IMR-90 (cell line): ENCODE results near the gene ZFHX3. TPM values are rescaled to one million over a fixed set of nuclear protein-coding genes. Genes with fewer than 3 reads are reported as not detected.

ENCODE experiments used
- ATAC-seq: fragments of 200-7000 bp; cut with Tn5 transposase; 2 replicates; pipeline ENCODE4 v1.9.1; 2020; ENCODE audit warnings: low read depth, mild to moderate bottlenecking, moderate library complexity
- BruUV-seq: library from RNA; stranded (reverse); fragments of 400-500 nt; replicated peaks from 2 replicates; lab custom pipeline; 2021; lab: Mats Ljungman, UMichigan
- CTCF ChIA-PET: fragments of 300-600 bp; formaldehyde crosslinking; extraction: SDS; loops from one replicate; lab custom pipeline; 2021; ENCODE audit warnings: antibody characterized with exemption; lab: Yijun Ruan, JAX
- POLR2A ChIA-PET: fragments of 300-600 bp; sonication (Branson Sonifier 250); formaldehyde crosslinking; loops from one replicate; lab custom pipeline; 2022; ENCODE audit warnings: antibody characterized with exemption; ENCODE audit not compliant: unreplicated experiment; lab: Charles Lee
- DNase-seq: peaks from one replicate; pipeline ENCODE4 v3.0.0; 2013
- H2AFZ ChIP-seq: replicated peaks from 2 replicates; pipeline ENCODE3; 2013; ENCODE audit warnings: low read length, mild to moderate bottlenecking; ENCODE audit not compliant: poor library complexity
- H2AK5ac ChIP-seq: 2 replicates; pipeline ENCODE4 v1.6.1; 2013; ENCODE audit warnings: low read depth, low read length, inconsistent platforms
- H2AK9ac ChIP-seq: replicated peaks from 2 replicates; pipeline ENCODE3; 2013; ENCODE audit warnings: mild to moderate bottlenecking, low read depth, low read length, moderate library complexity; ENCODE audit not compliant: poor library complexity
- H2BK120ac ChIP-seq: 2 replicates; pipeline ENCODE4 v1.6.1; 2013; ENCODE audit warnings: low read depth, low read length, inconsistent platforms
- H2BK15ac ChIP-seq: 3 replicates; pipeline ENCODE4 v1.6.1; 2013; ENCODE audit warnings: low read depth, low read length, inconsistent platforms
- H2BK20ac ChIP-seq: 2 replicates; pipeline ENCODE4 v1.6.1; 2013; ENCODE audit warnings: low read depth, mild to moderate bottlenecking, inconsistent platforms, low read length, moderate library complexity
- H2BK5ac ChIP-seq: 2 replicates; pipeline ENCODE4 v1.6.1; 2013; ENCODE audit warnings: mild to moderate bottlenecking, low read depth, low read length, inconsistent platforms; ENCODE audit not compliant: poor library complexity, severe bottlenecking
- H3K14ac ChIP-seq: replicated peaks from 2 replicates; pipeline ENCODE4 v1.6.1; 2013; ENCODE audit warnings: low read depth, low read length, inconsistent platforms
- H3K18ac ChIP-seq: 2 replicates; pipeline ENCODE4 v1.6.1; 2013; ENCODE audit warnings: low read depth, low read length, control low read depth
- H3K23ac ChIP-seq: 2 replicates; pipeline ENCODE4 v1.6.1; 2013; ENCODE audit warnings: low read depth, low read length, inconsistent platforms
- H3K27ac ChIP-seq: 2 replicates; pipeline ENCODE4 v1.5.1; 2013; ENCODE audit warnings: mild to moderate bottlenecking, control low read depth, low read length; ENCODE audit not compliant: insufficient read depth
- H3K27me3 ChIP-seq: 2 replicates; pipeline ENCODE4 v1.6.1; 2013; ENCODE audit warnings: low read length; ENCODE audit not compliant: control insufficient read depth, insufficient read depth
- H3K36me3 ChIP-seq: 2 replicates; pipeline ENCODE4 v1.6.1; 2013; ENCODE audit warnings: low read length, mixed read lengths; ENCODE audit not compliant: control insufficient read depth, insufficient read depth
- H3K4ac ChIP-seq: 2 replicates; pipeline ENCODE4 v1.6.1; 2013; ENCODE audit warnings: low read depth, low read length, inconsistent platforms
- H3K4me1 ChIP-seq: 2 replicates; pipeline ENCODE4 v1.6.1; 2013; ENCODE audit warnings: low read length, mixed read lengths; ENCODE audit not compliant: control insufficient read depth, insufficient read depth
- H3K4me2 ChIP-seq: 2 replicates; pipeline ENCODE4 v1.6.1; 2013; ENCODE audit warnings: low read depth, mild to moderate bottlenecking, control low read depth, low read length, moderate library complexity
- H3K4me3 ChIP-seq: 2 replicates; pipeline ENCODE4 v1.5.1; 2013; ENCODE audit warnings: low read depth, mild to moderate bottlenecking, control low read depth, low read length, moderate library complexity; ENCODE audit not compliant: insufficient read depth
- H3K56ac ChIP-seq: 2 replicates; pipeline ENCODE4 v1.6.1; 2013; ENCODE audit warnings: low read length, inconsistent platforms; ENCODE audit not compliant: insufficient read depth; ENCODE audit errors: extremely low read depth
- H3K79me1 ChIP-seq, 2 experiments: 2 replicates each; pipeline ENCODE4 v1.6.1; 2013; ENCODE audit warnings: low read length in 2 of 2, inconsistent platforms in 1 of 2, low read depth in 1 of 2
- H3K9ac ChIP-seq: 2 replicates; pipeline ENCODE4 v1.6.1; 2013; ENCODE audit warnings: low read depth, low read length, control low read depth
- H3K9me1 ChIP-seq: 2 replicates; pipeline ENCODE4 v1.6.1; 2013; ENCODE audit warnings: low read length, inconsistent platforms; ENCODE audit not compliant: insufficient read depth
- H3K9me3 ChIP-seq: 2 replicates; pipeline ENCODE4 v1.6.1; 2013; ENCODE audit warnings: low read length; ENCODE audit not compliant: control insufficient read depth, insufficient read depth
- H4K20me1 ChIP-seq: 2 replicates; pipeline ENCODE4 v1.6.1; 2013; ENCODE audit warnings: low read length, inconsistent platforms; ENCODE audit not compliant: insufficient read depth
- H4K5ac ChIP-seq: 2 replicates; pipeline ENCODE4 v1.6.1; 2013; ENCODE audit warnings: mild to moderate bottlenecking, low read depth, low read length, control low read depth
- H4K8ac ChIP-seq, 2 experiments: 2 replicates each; pipeline ENCODE4 v1.6.1; 2013; ENCODE audit warnings: low read depth in 2 of 2, low read length in 2 of 2, control low read depth in 1 of 2, inconsistent platforms in 1 of 2
- H4K91ac ChIP-seq: 2 replicates; pipeline ENCODE4 v1.6.1; 2013; ENCODE audit warnings: low read depth, low read length, inconsistent platforms; ENCODE audit not compliant: insufficient read depth
- BHLHE40 ChIP-seq: fragments of 150-350 bp; IDR thresholded peaks from 2 replicates; pipeline ENCODE4 v1.6.1; 2016; ENCODE audit warnings: mild to moderate bottlenecking, low read depth, low read length
- MAFK ChIP-seq: IDR thresholded peaks from 2 replicates; pipeline ENCODE4 v1.6.1; 2012; ENCODE audit warnings: low read depth, low read length, improper control_type of control experiment
- RAD21 ChIP-seq: IDR thresholded peaks from 2 replicates; pipeline ENCODE4 v1.6.1; 2012; ENCODE audit warnings: low read length, improper control_type of control experiment
- RFX5 ChIP-seq: IDR thresholded peaks from 2 replicates; pipeline ENCODE4 v1.8.0; 2012; ENCODE audit warnings: low read depth, mild to moderate bottlenecking, low read length, moderate library complexity
- SMC3 ChIP-seq: fragments of 150-350 bp; IDR thresholded peaks from 2 replicates; pipeline ENCODE4 v1.6.1; 2016; ENCODE audit warnings: low read depth, mild to moderate bottlenecking, antibody characterized with exemption, low read length, moderate library complexity
- WGBS, 2 experiments: methylation state at CpG; one replicate each; pipeline versions ENCODE4 v1.1.5 to v1.1.7; 2013; ENCODE audit warnings: missing lambda C conversion rate in 2 of 2; ENCODE audit not compliant: insufficient read length in 1 of 2; ENCODE audit errors: extremely low coverage in 2 of 2; 5-methylcytosine and 5-hydroxymethylcytosine counted together
- dilution Hi-C: fragments of 300-500 bp; cut with HindIII; formaldehyde crosslinking; loops from one replicate; pipeline ENCODE4 v1.14.3; 2018; ENCODE audit warnings: low sequenced_read_pairs; ENCODE audit not compliant: unreplicated experiment
- in situ Hi-C: fragments of 300-500 bp; cut with MboI; formaldehyde crosslinking; loops from 3 replicates; pipeline ENCODE4 v1.14.3; 2019; ENCODE audit warnings: low sequenced_read_pairs, inconsistent platforms, mixed read lengths
- intact Hi-C: fragments of 100-400 bp; cut with micrococcal nuclease; formaldehyde crosslinking; loops from 2 replicates; pipeline ENCODE4 v1.10.0; 2022
- polyA plus RNA-seq, 3 experiments: library from polyadenylated mRNA; depleted of rRNA; stranded (reverse); fragments of >200 nt; gene quantifications; 2 replicates each; pipeline ENCODE4 v1.2.3, GENCODE V29; 2012; ENCODE audit warnings: low replicate concordance in 1 of 3
- total RNA-seq: library from RNA; depleted of rRNA; stranded (reverse); fragments of >200 nt; gene quantifications from 2 replicates; pipeline ENCODE4 v1.2.3, GENCODE V29; 2012
- TF ChIP-seq, protein P1 (sequence below): fragments of 150-350 bp; IDR thresholded peaks from 2 replicates; pipeline ENCODE4 v1.6.1; 2017; ENCODE audit warnings: mild to moderate bottlenecking, antibody characterized with exemption, low read length, low read depth
- TF ChIP-seq, protein P2 (sequence below): fragments of 150-350 bp; IDR thresholded peaks from 2 replicates; pipeline ENCODE4 v1.6.1; 2016; ENCODE audit warnings: low read depth, mild to moderate bottlenecking, low read length, moderate library complexity, borderline replicate concordance

ZFHX3 gene
- total and polyA plus RNA-seq, 2 of the 4 experiments (the other 2 are of a cell fraction), result 1.4 to 1.7 TPM

GRCh38 chr16:72925631-72925979 is 122.3 kb downstream of the ZFHX3 start:
- BruUV-seq, result no TSS peak
- Histone ChIP-seq H3K9ac (no peak overlapping the region), H4K5ac (no peak overlapping the region), H4K8ac (no peak overlapping the region), H2BK5ac (no peak overlapping the region), H3K9me3 (no peaks in the 10 kb centered on the region), H3K4me2 (no peak overlapping the region), H3K18ac (no peak overlapping the region), H3K14ac (no peak overlapping the region), H3K27me3 (peaks cover 4% of the 10 kb centered on the region; the same call in 1 of the 2 replicates), H2AFZ (no peak overlapping the region), H3K56ac (no peak overlapping the region), H3K9me1 (peaks cover 7% of the 10 kb centered on the region; the same call in 1 of the 2 replicates), H4K20me1 (peaks cover 65% of the 10 kb centered on the region), H3K4ac (no peak overlapping the region), H3K27ac (no peak overlapping the region), H2AK5ac (no peak overlapping the region), H2BK120ac (no peak overlapping the region), H3K4me3 (no peak overlapping the region), H3K23ac (no peak overlapping the region), H2BK15ac (no peak overlapping the region), H2BK20ac (no peak overlapping the region), H3K4me1 (peaks cover 15% of the 10 kb centered on the region), H3K36me3 (no peaks in the 10 kb centered on the region), H2AK9ac (no peak overlapping the region), H3K79me1 (peaks cover 49 to 67% of the 10 kb centered on the region in 2 experiments), H4K91ac (no peak overlapping the region)
- POLR2A ChIA-PET, result no interaction called here
- in situ Hi-C loops (no loop called here), dilution Hi-C loops (loop anchor here (25.0 kb wide), 1 partner anchor 112 kb away; the partner anchor contains the start of gene ZFHX3), intact Hi-C loops (no loop called here)
- ATAC-seq (no peak), DNase-seq (no peak)
- CTCF ChIA-PET, result no interaction called here
- TF ChIP-seq RFX5, result no peak
- no peak for TF ChIP-seq RAD21
- no peak for TF ChIP-seq BHLHE40
- TF ChIP-seq MAFK, result no peak
- no peak for TF ChIP-seq SMC3
- TF ChIP-seq, protein P1, sequence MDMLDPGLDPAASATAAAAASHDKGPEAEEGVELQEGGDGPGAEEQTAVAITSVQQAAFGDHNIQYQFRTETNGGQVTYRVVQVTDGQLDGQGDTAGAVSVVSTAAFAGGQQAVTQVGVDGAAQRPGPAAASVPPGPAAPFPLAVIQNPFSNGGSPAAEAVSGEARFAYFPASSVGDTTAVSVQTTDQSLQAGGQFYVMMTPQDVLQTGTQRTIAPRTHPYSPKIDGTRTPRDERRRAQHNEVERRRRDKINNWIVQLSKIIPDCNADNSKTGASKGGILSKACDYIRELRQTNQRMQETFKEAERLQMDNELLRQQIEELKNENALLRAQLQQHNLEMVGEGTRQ, result no peak
- TF ChIP-seq, protein P2, sequence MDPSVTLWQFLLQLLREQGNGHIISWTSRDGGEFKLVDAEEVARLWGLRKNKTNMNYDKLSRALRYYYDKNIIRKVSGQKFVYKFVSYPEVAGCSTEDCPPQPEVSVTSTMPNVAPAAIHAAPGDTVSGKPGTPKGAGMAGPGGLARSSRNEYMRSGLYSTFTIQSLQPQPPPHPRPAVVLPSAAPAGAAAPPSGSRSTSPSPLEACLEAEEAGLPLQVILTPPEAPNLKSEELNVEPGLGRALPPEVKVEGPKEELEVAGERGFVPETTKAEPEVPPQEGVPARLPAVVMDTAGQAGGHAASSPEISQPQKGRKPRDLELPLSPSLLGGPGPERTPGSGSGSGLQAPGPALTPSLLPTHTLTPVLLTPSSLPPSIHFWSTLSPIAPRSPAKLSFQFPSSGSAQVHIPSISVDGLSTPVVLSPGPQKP, result no peak
- no CpG with 5 or more reads among the region's 5 CpGs for WGBS, 2 experiments
